ENCODE results near the gene PNKP.

PNKP gene

DNA sequence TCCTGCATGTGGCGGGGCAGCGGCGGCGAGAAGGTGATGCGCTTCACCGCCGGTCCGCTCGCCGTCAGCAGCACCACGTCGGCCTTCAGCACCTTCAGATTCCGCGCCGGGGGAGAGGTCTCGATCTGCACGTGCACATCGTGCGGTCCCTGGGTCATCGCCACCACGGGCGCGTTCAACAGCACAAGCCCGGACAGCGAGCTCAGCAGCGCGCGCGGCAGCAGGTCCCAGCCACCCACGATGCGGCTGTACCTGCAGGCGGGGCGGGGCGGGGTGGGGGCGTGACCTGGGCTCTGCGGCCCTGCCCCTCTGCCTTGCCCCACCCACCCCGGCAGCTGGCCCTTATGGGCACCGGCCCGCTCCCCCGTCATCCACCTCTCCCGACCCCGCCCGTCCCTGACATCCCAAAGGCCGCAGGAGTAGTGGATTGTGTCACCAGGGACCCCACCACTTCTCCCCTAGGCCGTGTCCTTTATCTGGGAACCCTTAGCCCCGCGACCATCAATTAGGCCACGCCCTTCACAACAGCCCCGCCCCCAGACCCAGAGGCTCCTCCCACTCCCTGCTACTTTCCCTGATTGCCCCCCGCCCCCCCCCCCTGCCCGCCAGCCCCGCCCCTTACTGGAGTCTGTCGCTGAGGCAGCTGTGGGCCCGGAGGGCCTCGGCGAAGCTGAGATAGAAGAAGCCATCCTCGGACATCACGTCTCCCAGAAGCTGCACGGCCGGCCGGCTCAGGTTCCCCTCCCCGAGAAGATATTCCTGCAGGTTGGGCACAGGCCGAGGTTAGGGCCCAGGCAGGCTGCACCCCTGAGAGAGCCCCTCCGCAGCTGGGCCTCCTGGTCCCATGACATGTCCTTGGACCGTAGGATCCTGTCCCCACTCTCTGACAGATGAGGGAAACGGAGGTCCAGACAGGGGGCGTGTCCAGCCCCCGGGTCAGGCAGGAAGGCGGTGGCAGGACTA is 23.3 kb upstream of the PNKP start:
- DNase-seq (ENCODE audit: low read depth in 2 of 2): peak; percentile 47 to 61

DNA sequence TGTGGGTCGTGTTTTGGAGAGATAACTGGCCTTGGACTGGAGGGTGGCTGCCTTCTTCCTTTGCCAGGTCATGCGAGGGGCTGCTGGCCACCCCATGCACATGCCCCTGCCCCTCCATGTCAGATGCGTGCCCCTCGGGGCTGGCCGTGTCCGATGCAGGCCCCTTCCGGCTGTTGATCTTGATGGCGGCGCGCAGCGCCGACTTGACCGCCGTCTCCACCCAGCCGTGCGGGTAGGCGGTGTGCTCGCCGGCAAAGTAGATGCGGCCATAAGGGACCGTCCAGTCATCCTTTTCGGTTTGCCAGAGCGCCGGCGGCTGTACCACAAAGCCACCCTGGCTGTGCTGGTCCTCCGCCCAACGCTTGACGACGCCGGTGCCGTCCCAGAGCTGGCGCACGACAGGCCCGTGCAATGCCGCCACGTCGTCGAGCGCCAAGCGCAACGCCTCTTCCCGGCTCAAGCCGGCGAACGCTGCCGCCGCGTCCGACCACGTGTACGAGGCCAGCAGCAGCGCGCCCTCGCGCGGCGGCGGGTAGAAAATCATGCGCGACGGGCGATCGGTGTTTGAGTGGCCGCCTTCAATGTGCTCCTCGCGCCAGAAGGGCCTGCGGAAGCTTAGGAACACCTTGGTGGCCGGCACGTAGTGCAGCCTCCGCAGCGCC is 22.4 kb upstream of the PNKP start:
- peak; percentile 65 to 70 for DNase-seq (ENCODE audit: low read depth in 2 of 2)

DNA sequence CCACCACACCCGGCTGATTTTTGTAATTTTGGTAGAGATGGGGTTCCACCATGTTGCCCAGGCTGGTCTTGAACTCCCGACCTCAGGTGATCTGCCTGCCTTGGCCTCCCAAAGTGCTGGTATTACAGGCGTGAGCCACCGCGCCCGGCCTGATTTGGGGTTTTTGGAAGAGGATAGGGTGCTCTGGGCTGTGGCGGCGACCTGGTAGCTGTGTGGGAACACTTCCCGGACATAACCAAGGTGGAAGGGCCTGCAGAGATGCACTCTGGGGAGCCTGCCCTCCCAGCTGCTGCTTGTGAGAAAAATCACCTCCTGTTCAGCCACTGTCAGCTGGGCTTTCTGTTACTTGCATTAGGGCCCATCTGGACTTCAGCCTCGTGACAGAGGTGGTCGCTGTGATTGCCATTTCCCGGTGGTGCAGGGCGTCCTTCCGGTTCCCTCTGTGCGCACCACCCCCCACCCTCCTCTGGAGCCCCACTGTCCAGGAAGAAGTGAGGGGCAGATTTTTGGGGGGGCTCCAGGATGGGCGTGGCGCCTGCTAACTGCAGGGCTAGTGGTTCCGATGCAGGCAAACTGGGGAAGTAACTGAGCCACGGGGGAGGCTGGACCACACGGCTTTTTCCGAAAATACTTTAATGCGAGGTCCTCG is 21.8 kb upstream of the PNKP start:
- no peak for DNase-seq (ENCODE audit: low read depth in 2 of 2)

DNA sequence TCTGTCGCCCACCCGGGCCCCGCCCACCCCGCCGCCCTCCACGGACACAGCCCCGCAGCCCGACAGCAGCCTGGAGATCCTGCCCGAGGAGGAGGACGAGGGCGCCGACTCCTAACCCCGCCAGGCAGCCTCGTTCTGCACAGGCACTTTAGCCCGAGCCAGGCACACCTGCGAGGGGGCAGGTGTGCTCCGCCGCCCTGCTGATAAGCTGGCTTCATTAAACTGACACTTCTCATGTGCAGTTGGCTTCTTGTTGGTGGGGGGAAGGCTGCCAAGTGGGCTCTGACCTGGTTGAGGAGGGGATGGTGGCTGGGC is 21.1 kb upstream of the PNKP start:
- no peak for DNase-seq (ENCODE audit: low read depth in 2 of 2)

DNA sequence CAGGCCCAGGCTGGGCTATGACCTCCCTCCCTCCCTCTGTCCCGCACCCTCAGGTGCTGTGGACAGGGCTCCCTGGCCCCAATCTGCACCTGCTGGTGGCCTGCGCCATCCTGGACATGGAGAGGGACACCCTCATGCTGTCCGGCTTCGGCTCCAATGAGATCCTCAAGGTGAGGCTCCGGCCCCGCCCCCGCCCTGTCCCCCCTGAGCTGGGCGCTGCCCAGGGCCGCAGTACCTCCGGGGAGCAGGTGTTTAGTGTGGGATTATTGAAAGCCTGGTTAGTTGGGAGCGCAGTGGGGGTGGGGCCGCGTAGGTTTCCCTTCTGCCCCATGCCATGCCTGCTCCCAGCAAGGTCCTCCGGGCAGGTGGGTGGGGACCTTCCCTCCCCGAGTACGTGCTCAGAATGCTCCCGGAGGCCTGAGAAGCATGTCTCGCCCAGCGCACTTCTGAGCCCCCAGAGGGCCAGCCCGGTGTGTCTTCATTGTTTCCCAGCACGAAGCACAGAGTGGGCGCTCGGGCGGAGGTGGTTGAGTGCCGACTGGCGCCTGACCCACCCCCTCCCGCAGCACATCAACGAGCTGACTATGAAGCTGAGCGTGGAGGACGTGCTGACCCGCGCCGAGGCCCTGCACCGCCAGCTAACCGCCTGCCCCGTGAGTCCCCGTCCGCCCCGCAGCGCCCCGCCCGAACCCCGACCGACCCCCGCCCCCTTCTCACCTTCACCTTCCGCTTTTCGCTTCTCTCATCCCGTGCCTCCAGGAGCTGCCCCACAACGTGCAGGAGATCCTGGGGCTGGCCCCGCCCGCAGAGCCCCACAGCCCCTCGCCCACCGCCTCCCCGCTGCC is 20.5 kb upstream of the PNKP start:
- DNase-seq (ENCODE audit: low read depth in 2 of 2): no peak

DNA sequence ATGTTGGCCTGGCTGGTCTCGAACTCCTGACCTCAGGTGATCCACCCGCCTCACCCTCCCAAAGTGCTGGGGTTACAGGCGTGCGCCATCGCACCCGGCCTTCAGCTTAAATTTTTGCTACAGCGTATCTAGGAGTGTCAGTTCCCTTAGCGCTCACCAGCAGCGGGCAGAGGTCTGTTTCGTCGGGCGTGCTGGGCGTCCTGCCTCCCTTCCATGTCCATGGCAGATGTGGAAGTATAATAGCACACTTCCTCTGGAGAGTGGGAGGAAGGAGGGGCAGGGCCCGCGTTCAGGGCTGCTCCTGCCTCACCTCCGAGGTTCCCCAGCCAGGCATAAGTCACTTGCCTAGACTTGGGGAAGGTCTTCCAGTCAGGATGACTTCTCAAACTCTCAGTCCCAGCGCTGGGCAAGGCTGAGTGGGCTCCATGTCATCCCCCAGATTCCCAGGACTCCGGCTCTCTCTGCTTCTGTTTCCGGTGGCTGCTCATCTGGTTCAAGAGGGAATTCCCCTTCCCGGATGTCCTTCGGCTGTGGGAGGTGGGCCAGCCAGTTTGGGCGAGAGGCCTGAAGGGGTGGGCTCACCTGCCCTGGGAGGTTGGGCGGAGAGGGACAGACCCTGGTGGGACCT is 19.8 kb upstream of the PNKP start:
- no peak for DNase-seq (ENCODE audit: low read depth in 2 of 2)

DNA sequence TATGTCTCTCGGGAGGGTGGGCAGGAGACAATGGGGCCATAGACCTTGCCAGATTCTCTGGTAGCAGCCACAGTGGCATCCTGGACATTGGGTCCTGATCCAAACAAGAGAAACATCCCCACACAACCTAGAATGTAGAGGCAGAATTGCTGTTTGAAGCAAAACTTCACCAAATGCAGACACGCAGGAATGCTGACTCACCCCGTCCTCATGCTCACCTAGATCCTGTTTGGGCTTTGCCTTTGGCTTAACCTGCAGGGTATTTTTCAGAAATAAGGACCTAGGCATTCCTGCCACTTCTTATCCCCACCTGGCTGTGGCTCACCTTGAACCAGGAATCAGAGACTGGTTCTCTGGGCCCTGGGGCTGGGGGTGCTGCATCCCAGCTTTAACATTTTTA is 17.4 kb upstream of the PNKP start:
- no peak for DNase-seq (ENCODE audit: low read depth in 2 of 2)

DNA sequence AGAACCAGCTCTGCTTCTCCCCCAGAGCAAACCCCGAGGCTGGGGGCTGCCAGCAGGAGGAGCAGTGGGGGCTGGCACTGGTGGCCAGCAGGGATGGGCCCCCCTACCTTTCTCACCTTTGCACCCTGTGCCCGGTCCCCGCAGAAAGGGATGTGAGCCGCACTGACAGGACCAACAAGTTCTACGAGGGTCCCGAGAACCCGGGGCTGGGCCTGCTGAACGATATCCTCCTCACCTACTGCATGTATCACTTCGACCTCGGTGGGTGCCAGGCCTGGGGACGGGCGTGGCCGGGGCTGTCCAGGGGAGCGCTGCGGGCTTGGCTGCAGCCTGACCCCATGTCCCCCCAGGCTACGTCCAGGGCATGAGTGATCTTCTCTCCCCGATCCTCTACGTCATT is 16.7 kb upstream of the PNKP start:
- DNase-seq (ENCODE audit: low read depth in 2 of 2): no peak

DNA sequence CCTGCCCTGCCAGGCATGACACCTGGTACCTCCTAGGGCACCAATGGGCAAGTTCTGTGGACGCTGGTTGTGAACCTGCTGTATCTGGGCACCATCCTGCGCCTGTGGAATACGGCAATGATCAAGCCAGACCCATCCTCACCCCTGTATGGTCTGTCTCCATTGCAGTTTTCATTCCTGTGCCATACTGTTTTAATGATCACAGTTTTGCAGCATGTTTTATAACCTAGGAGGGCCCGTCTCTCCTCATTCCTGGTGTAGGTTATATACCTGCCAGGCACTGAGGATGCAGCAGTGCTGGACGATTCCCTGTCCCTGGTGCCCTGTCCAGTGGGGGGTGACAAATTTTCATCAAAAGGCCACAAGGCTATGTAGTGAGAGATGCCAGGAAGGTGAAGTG is 15.7 kb upstream of the PNKP start:
- DNase-seq (ENCODE audit: low read depth in 2 of 2): no peak

DNA sequence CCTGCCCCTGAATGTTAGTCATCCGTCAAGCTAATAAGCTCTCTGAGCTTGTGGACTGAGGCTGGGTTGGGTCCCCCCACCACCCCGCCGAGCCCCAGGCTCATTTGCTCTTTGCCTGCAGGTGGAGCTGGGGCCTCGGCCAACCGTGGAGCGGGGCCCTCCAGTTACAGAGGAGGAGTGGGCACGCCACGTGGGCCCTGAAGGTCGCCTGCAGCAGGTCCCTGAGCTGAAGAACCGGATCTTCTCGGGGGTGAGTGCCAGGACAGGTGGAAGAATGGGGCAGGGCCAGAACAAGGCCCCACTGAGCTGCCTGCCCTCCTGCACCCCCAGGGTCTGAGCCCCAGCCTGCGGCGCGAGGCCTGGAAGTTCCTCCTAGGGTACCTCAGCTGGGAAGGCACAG is 15.3 kb upstream of the PNKP start:
- no peak for DNase-seq (ENCODE audit: low read depth in 2 of 2)

DNA sequence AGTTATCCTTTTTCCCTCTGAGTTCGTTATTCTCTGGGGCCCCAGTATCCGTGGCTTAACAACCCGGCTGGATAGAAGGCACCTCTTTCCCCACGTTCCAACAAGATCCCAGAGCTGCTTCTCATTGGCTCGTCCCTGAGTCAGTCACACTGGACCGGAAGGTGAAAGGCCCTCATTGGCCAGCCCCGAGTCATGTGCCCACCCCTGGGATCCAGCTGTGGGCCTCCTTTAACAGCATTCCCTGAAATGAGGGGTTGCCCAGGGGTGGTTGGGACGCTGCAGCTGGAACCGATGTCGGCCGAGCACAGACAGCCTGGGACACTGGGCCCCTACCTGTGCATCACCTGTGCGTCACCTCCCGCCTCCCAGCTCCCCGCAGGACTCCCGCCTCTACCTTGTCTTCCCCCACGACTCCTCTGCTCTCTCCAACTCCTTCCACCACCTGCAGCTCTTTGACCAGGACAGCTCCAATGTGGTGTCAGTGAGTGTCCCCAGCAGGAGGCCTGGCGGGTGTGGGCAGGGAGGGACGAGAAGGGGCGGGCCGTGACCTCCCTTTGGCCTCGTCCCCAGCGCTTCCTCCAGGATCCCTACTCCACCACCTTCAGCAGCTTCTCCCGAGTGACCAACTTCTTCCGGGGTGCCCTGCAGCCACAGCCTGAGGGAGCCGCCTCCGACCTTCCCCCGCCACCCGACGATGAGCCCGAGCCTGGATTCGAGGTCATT is 14.5 kb upstream of the PNKP start:
- DNase-seq (ENCODE audit: low read depth in 2 of 2): no peak

DNA sequence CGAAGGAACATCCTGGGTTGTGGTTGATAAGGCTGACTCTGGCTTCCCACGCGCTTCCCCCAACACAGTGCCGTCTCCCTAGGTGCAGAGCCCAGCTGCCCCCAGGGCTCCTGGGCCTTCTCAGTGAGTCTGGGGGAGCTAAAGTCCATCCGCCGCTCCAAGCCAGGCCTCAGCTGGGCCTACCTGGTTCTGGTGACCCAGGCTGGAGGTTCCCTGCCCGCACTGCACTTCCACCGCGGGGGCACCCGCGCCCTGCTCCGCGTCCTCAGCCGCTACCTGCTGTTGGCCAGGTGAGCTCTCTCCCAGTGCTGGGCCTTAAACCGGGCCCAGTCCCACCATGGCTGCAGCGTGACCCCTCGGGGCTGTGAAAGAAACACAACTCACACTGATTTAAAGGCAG is 13.8 kb upstream of the PNKP start:
- no peak for DNase-seq (ENCODE audit: low read depth in 2 of 2)

DNA sequence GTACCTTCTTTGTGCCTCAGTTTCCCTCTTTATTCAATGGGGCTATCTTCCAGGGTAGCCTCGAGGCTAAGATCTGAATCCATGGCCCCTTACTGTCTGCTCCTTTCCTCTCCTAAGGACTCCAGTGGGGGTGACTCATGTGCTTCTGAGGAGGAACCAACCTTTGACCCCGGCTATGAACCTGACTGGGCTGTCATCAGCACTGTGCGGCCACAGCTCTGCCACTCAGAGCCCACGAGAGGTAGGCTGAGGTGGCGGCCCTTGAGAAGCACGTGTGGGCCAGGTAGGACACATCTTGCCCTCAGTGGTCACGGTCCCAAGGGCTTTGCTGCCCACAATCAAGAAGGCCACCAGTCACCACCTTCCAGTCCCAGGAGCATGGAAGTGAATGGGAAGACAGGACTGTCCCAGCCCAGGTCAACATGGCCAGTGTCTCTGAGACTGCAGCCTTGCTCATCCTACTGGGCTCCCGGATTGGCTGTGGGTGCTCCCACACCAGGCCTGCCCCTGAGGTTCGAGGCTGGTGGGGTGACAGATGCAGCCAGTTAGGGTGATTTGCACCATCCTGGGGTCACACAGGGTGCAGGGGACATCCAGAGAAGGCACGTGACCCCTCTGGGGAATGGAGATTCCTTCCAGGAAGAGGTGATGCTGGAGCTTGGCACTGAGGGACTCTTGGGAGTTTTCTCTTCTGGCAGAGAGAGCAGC is 12.9 kb upstream of the PNKP start:
- no peak for DNase-seq (ENCODE audit: low read depth in 2 of 2)

DNA sequence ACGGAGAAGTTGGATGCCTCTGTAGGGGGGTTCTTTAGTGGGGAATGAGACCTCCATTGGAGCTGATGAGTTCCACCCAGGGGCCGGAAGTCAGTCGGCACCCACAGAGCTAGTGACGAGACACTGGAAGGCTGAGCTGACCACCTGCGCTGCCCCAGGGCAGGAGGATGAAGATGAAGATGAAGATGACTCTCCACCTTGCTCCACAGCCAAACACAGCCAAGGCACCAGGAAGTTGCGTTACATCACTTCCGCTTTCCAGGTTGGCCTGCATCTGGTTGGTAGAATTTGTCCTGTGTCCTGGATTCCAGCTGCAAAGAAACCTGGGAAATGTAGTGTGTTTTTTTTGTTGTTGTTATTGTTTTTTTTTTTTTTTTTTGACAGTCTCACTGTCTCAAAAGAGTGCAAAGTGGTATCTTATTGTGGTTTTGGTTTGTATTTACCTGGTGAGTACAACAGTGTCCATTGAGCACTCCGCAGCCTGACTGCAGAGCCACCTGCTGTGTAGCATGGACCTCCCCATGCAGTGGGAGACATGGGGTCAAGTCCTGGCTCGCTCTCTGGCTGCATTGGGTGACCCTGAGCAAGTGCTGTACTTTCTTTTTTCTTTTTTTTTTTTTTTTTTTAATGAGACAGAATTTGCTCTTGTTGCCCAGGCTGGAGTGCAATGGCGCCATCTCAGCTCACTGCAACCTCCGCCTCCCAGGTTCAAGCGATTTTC is 12.0 kb upstream of the PNKP start:
- DNase-seq (ENCODE audit: low read depth in 2 of 2): no peak

DNA sequence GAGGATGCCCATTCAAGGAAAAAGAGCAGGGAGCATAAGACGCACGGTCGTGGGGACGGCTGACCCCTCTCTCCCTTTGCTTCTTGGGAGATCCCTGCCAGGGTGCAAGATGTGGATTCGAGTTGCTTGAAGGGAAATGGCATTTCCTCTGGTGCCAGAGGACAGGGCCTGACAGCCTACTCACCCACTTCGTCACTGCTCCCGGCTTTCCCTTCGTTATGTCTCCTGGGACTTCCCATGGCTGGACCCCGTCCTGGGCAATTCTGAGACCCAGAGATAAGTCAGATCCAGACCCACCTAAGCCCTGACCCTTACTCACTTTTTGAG is 11.3 kb upstream of the PNKP start:
- DNase-seq (ENCODE audit: low read depth in 2 of 2): no peak

DNA sequence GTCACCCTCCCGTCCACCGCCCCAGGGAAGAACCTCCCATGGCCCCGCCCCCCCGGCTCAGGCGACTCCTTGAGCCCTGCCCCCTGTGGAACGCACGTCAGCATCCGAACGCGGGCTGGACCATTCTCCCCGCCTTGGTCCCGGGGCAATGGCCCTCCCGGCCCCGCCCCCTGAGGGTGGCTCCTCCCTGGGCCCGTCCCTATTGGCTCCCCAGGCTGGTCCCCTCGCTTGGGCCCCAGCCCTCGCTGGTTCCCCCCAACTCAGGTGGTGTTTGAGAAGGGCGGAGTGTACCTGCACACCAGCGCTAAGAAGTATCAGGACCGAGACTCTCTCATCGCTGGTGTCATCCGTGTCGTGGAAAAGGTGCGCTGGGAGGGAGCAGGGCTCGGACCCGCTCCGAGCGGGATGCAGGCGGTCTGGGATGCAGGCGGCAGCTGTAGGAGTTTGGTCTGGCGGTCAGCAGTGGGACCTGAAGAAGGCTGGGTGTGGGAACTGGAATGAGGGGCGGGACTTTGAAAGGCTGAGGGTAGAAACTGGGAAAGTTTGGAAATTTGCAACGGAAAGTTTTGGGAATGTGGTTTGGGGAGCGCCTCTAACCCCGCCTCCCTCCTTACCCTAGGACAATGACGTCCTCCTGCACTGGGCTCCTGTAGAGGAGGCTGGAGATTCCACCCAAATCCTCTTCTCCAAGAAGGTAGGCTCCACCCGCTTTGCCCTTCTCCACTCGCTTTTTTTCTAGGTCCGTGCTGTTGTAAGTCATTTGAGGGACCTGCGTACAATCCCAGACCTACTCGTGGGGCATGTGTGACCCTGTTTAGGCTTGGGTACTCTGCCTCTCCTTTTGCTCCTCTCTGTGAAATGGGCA is 10.7 kb upstream of the PNKP start:
- peak; percentile 98 to 99 for DNase-seq (ENCODE audit: low read depth in 2 of 2)

DNA sequence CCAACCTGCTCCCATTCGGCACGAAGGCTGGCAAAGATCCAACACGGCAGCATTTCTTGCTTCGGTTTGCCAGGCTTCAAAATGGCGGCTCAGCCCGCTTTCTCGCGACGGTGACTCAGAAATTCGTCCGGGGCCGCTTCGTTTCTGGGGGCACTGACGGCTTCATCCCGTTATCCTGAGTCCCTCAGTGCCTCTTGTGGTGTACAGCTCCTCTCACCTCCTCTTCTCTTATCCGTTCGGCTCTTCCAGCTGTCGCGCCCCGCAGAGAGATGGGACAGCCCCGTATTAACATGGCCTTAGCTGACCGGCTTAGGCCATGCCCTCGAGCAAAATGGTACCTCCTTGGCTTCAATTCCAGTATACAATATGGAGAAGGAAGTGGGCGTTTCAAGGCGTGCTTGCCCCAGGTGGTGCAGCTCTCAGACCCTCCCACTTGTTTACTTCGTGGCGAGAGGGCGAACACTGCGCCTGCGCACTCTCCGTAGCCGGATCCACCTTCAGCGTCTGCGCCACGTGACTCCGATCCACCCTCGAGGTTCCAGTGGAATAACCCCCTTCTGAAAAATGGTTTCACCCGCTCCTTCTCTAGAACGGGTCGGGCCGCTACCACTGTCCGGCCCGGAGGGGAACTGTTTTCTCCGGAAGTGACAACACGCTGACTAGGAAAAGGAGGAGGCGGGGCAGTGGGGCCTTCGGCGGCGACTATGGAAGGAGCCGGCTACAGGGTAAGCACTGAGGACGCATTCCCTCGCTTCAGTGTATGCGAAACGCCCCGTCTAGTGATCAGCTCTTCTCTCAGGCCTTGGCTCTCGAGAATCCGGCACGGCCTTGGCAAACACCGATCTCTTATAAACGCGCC is 9.9 kb upstream of the PNKP start, which contains the start of the genes AKT1S1 and TBC1D17:
Gene AKT1S1, minus strand, starts transcription at position 336 of the 859 bp plus-strand sequence. CDS start 4,060 bp downstream, outside the sequence.
Gene TBC1D17, plus strand, starts transcription at position 683 of the 859 bp plus-strand sequence. Its CDS starts 22 bp downstream, at position 705.
- peak; percentile 96 to 98 for DNase-seq (ENCODE audit: low read depth in 2 of 2)
